Measurements from ENCODE around the gene CPT1B. TPM values are rescaled to one million over a fixed set of nuclear protein-coding genes. Genes with fewer than 3 reads are reported as not detected.

CPT1B gene
- total RNA-seq, 1 experiment from 2014 or later = 19.2 TPM

- no peak for DNase-seq (ENCODE audit: low spot score)
- CTCF ChIA-PET = no interaction called here
- POLR2A ChIA-PET (ENCODE audit: low non-redundant PET) = no interaction called here
These were observed 46.1 kb downstream of the CPT1B start for GRCh38 chr22:50531962-50532674.

GRCh38 chr22:50531546-50531961, 46.7 kb downstream of the CPT1B start:
- POLR2A ChIA-PET (ENCODE audit: low non-redundant PET) = no interaction called here
- BruUV-seq (replicated peaks) = no TSS peak
- no peak for TF ChIP-seq CTCF (conservative IDR thresholded peaks at IDR 0.05; ENCODE audit: low read depth, low read length)
- no peak for TF ChIP-seq EZH2 (IDR thresholded peaks at IDR 0.05; ENCODE audit: borderline replicate concordance, low read depth, low read length, poor library complexity, severe bottlenecking)
- intact Hi-C loops (cut with micrococcal nuclease; ENCODE audit: unreplicated experiment) = no loop called here
- DNase-seq (ENCODE audit: low spot score) = no peak
- peak overlapping the region; percentile 46 for H3K4me3 ChIP-seq (ENCODE audit: low read depth, low read length, poor library complexity, severe bottlenecking)
- CTCF ChIA-PET = no interaction called here
- H3K9me3 ChIP-seq (ENCODE audit: low read depth, low read length, poor library complexity, severe bottlenecking) = no peaks in the 10 kb centered on the region
- peaks cover 23% of the 10 kb centered on the region for H3K27me3 ChIP-seq (replicated peaks; ENCODE audit: insufficient read depth, low read depth, low read length, poor library complexity)
- H3K27ac ChIP-seq (ENCODE audit: low read depth, low read length, poor library complexity, severe bottlenecking) = no peak overlapping the region
- H3K4me1 ChIP-seq (ENCODE audit: insufficient read depth, low read length, poor library complexity, severe bottlenecking) = peaks cover 20% of the 10 kb centered on the region
- no peaks in the 10 kb centered on the region for H3K36me3 ChIP-seq (ENCODE audit: insufficient read depth, low read length, poor library complexity, severe bottlenecking)

More at GRCh38 chr22:50531962-50532674, 46.1 kb downstream of the CPT1B start:
- no peak for TF ChIP-seq EZH2 (IDR thresholded peaks at IDR 0.05; ENCODE audit: borderline replicate concordance, low read depth, low read length, poor library complexity, severe bottlenecking)
- TF ChIP-seq CTCF (conservative IDR thresholded peaks at IDR 0.05; ENCODE audit: low read depth, low read length) = no peak
- Histone ChIP-seq H3K27ac (ENCODE audit: low read depth, low read length, poor library complexity, severe bottlenecking) (no peak overlapping the region), H3K9me3 (ENCODE audit: low read depth, low read length, poor library complexity, severe bottlenecking) (no peaks in the 10 kb centered on the region), H3K36me3 (ENCODE audit: insufficient read depth, low read length, poor library complexity, severe bottlenecking) (no peaks in the 10 kb centered on the region), H3K27me3 (replicated peaks; ENCODE audit: insufficient read depth, low read depth, low read length, poor library complexity) (peaks cover 23% of the 10 kb centered on the region), H3K4me1 (ENCODE audit: insufficient read depth, low read length, poor library complexity, severe bottlenecking) (peaks cover 17% of the 10 kb centered on the region), H3K4me3 (ENCODE audit: low read depth, low read length, poor library complexity, severe bottlenecking) (peak overlapping the region; percentile 46)
- intact Hi-C loops (cut with micrococcal nuclease; ENCODE audit: unreplicated experiment) = no loop called here
- no TSS peak for BruUV-seq (replicated peaks)

GRCh38 chr22:50530877-50531545, 47.2 kb downstream of the CPT1B start:
- ChIA-PET CTCF (no interaction called here), POLR2A (ENCODE audit: low non-redundant PET) (no interaction called here)
- no peak for TF ChIP-seq CTCF (conservative IDR thresholded peaks at IDR 0.05; ENCODE audit: low read depth, low read length)
- TF ChIP-seq EZH2 (IDR thresholded peaks at IDR 0.05; ENCODE audit: borderline replicate concordance, low read depth, low read length, poor library complexity, severe bottlenecking) = no peak
- H3K4me3 ChIP-seq (ENCODE audit: low read depth, low read length, poor library complexity, severe bottlenecking) = peak overlapping the region; percentile 46
- no peaks in the 10 kb centered on the region for H3K36me3 ChIP-seq (ENCODE audit: insufficient read depth, low read length, poor library complexity, severe bottlenecking)
- peak; percentile 73 for DNase-seq (ENCODE audit: low spot score)
- peaks cover 21% of the 10 kb centered on the region for H3K4me1 ChIP-seq (ENCODE audit: insufficient read depth, low read length, poor library complexity, severe bottlenecking)
- H3K27ac ChIP-seq (ENCODE audit: low read depth, low read length, poor library complexity, severe bottlenecking) = no peak overlapping the region
- no peaks in the 10 kb centered on the region for H3K9me3 ChIP-seq (ENCODE audit: low read depth, low read length, poor library complexity, severe bottlenecking)
- intact Hi-C loops (cut with micrococcal nuclease; ENCODE audit: unreplicated experiment) = no loop called here
- no TSS peak for BruUV-seq (replicated peaks)
- peaks cover 23% of the 10 kb centered on the region for H3K27me3 ChIP-seq (replicated peaks; ENCODE audit: insufficient read depth, low read depth, low read length, poor library complexity)
